HG03097 (cell line): ENCODE measurements around the gene CFAP58.

Experiments
- ATAC-seq: cut with Tn5 transposase; IDR thresholded peaks from one replicate; pipeline ENCODE4 v1.9.1; 2021; ENCODE audit not compliant: unreplicated experiment, low FRiP score

Gene CFAP58

GRCh38 chr10:104333728-104334373 is 19.8 kb upstream of the CFAP58 start:
- ATAC-seq, result no peak

- no peak for ATAC-seq
Measured at GRCh38 chr10:104334561-104334960, 19.1 kb upstream of the CFAP58 start.

- no peak for ATAC-seq
Measured at GRCh38 chr10:104334965-104335650, 18.5 kb upstream of the CFAP58 start.

GRCh38 chr10:104336821-104337467 is 16.7 kb upstream of the CFAP58 start:
- peak; percentile 11 for ATAC-seq

GRCh38 chr10:104337521-104337984 is 16.1 kb upstream of the CFAP58 start:
- peak; percentile 33 for ATAC-seq

- ATAC-seq, result peak; percentile 56
Measured at GRCh38 chr10:104337985-104338735, 15.5 kb upstream of the CFAP58 start, which contains the start of gene ITPRIP. Gene ITPRIP (minus strand): TSS chr10:104338465. CDS start chr10:104316051, 22,414 bp downstream.

- ATAC-seq, result no peak
Measured at GRCh38 chr10:104339469-104340110, 14.0 kb upstream of the CFAP58 start.

GRCh38 chr10:104340111-104340526 is 13.5 kb upstream of the CFAP58 start:
- ATAC-seq, result no peak

- no peak for ATAC-seq
Measured at GRCh38 chr10:104340641-104341040, 13.0 kb upstream of the CFAP58 start.

GRCh38 chr10:104342941-104343411 is 10.7 kb upstream of the CFAP58 start:
- ATAC-seq, result no peak

- no peak for ATAC-seq
Measured at GRCh38 chr10:104344219-104344618, 9.4 kb upstream of the CFAP58 start.

- ATAC-seq, result no peak
Measured at GRCh38 chr10:104345515-104345914, 8.1 kb upstream of the CFAP58 start.

- ATAC-seq, result no peak
Measured at GRCh38 chr10:104345941-104346340, 7.7 kb upstream of the CFAP58 start.

GRCh38 chr10:104347295-104348045 is 6.2 kb upstream of the CFAP58 start:
- ATAC-seq, result no peak

GRCh38 chr10:104348601-104349000 is 5.0 kb upstream of the CFAP58 start:
- ATAC-seq, result no peak

- peak; percentile 32 for ATAC-seq
Measured at GRCh38 chr10:104349623-104350126, 4.0 kb upstream of the CFAP58 start.

- ATAC-seq, result peak; percentile 40
Measured at GRCh38 chr10:104350127-104350635, 3.5 kb upstream of the CFAP58 start.

- ATAC-seq, result no peak
Measured at GRCh38 chr10:104351061-104351702, 2.5 kb upstream of the CFAP58 start.

GRCh38 chr10:104351919-104352318 is 1.7 kb upstream of the CFAP58 start:
- no peak for ATAC-seq
